IMR-90 (cell line): ENCODE data around the gene TSR3. TPM values are rescaled to one million over a fixed set of nuclear protein-coding genes. Genes with fewer than 3 reads are reported as not detected.

ENCODE experiments used
- ATAC-seq: fragments of 200-7000 bp; cut with Tn5 transposase; 2 replicates; pipeline ENCODE4 v1.9.1; 2020; ENCODE audit warnings: low read depth, mild to moderate bottlenecking, moderate library complexity
- BruUV-seq: library from RNA; stranded (reverse); fragments of 400-500 nt; replicated peaks from 2 replicates; lab custom pipeline; 2021; lab: Mats Ljungman, UMichigan
- CTCF ChIA-PET: fragments of 300-600 bp; formaldehyde crosslinking; extraction: SDS; loops from one replicate; lab custom pipeline; 2021; ENCODE audit warnings: antibody characterized with exemption; lab: Yijun Ruan, JAX
- POLR2A ChIA-PET: fragments of 300-600 bp; sonication (Branson Sonifier 250); formaldehyde crosslinking; loops from one replicate; lab custom pipeline; 2022; ENCODE audit warnings: antibody characterized with exemption; ENCODE audit not compliant: unreplicated experiment; lab: Charles Lee
- DNase-seq: peaks from one replicate; pipeline ENCODE4 v3.0.0; 2013
- H2AFZ ChIP-seq: replicated peaks from 2 replicates; pipeline ENCODE3; 2013; ENCODE audit warnings: low read length, mild to moderate bottlenecking; ENCODE audit not compliant: poor library complexity
- H2AK5ac ChIP-seq: 2 replicates; pipeline ENCODE4 v1.6.1; 2013; ENCODE audit warnings: low read depth, low read length, inconsistent platforms
- H2AK9ac ChIP-seq: replicated peaks from 2 replicates; pipeline ENCODE3; 2013; ENCODE audit warnings: mild to moderate bottlenecking, low read depth, low read length, moderate library complexity; ENCODE audit not compliant: poor library complexity
- H2BK120ac ChIP-seq: 2 replicates; pipeline ENCODE4 v1.6.1; 2013; ENCODE audit warnings: low read depth, low read length, inconsistent platforms
- H2BK15ac ChIP-seq: 3 replicates; pipeline ENCODE4 v1.6.1; 2013; ENCODE audit warnings: low read depth, low read length, inconsistent platforms
- H2BK20ac ChIP-seq: 2 replicates; pipeline ENCODE4 v1.6.1; 2013; ENCODE audit warnings: low read depth, mild to moderate bottlenecking, inconsistent platforms, low read length, moderate library complexity
- H2BK5ac ChIP-seq: 2 replicates; pipeline ENCODE4 v1.6.1; 2013; ENCODE audit warnings: mild to moderate bottlenecking, low read depth, low read length, inconsistent platforms; ENCODE audit not compliant: poor library complexity, severe bottlenecking
- H3K14ac ChIP-seq: replicated peaks from 2 replicates; pipeline ENCODE4 v1.6.1; 2013; ENCODE audit warnings: low read depth, low read length, inconsistent platforms
- H3K18ac ChIP-seq: 2 replicates; pipeline ENCODE4 v1.6.1; 2013; ENCODE audit warnings: low read depth, low read length, control low read depth
- H3K23ac ChIP-seq: 2 replicates; pipeline ENCODE4 v1.6.1; 2013; ENCODE audit warnings: low read depth, low read length, inconsistent platforms
- H3K27ac ChIP-seq: 2 replicates; pipeline ENCODE4 v1.5.1; 2013; ENCODE audit warnings: mild to moderate bottlenecking, control low read depth, low read length; ENCODE audit not compliant: insufficient read depth
- H3K27me3 ChIP-seq: 2 replicates; pipeline ENCODE4 v1.6.1; 2013; ENCODE audit warnings: low read length; ENCODE audit not compliant: control insufficient read depth, insufficient read depth
- H3K36me3 ChIP-seq: 2 replicates; pipeline ENCODE4 v1.6.1; 2013; ENCODE audit warnings: low read length, mixed read lengths; ENCODE audit not compliant: control insufficient read depth, insufficient read depth
- H3K4ac ChIP-seq: 2 replicates; pipeline ENCODE4 v1.6.1; 2013; ENCODE audit warnings: low read depth, low read length, inconsistent platforms
- H3K4me1 ChIP-seq: 2 replicates; pipeline ENCODE4 v1.6.1; 2013; ENCODE audit warnings: low read length, mixed read lengths; ENCODE audit not compliant: control insufficient read depth, insufficient read depth
- H3K4me2 ChIP-seq: 2 replicates; pipeline ENCODE4 v1.6.1; 2013; ENCODE audit warnings: low read depth, mild to moderate bottlenecking, control low read depth, low read length, moderate library complexity
- H3K4me3 ChIP-seq: 2 replicates; pipeline ENCODE4 v1.5.1; 2013; ENCODE audit warnings: low read depth, mild to moderate bottlenecking, control low read depth, low read length, moderate library complexity; ENCODE audit not compliant: insufficient read depth
- H3K56ac ChIP-seq: 2 replicates; pipeline ENCODE4 v1.6.1; 2013; ENCODE audit warnings: low read length, inconsistent platforms; ENCODE audit not compliant: insufficient read depth; ENCODE audit errors: extremely low read depth
- H3K79me1 ChIP-seq, 2 experiments: 2 replicates each; pipeline ENCODE4 v1.6.1; 2013; ENCODE audit warnings: low read length in 2 of 2, inconsistent platforms in 1 of 2, low read depth in 1 of 2
- H3K9ac ChIP-seq: 2 replicates; pipeline ENCODE4 v1.6.1; 2013; ENCODE audit warnings: low read depth, low read length, control low read depth
- H3K9me1 ChIP-seq: 2 replicates; pipeline ENCODE4 v1.6.1; 2013; ENCODE audit warnings: low read length, inconsistent platforms; ENCODE audit not compliant: insufficient read depth
- H3K9me3 ChIP-seq: 2 replicates; pipeline ENCODE4 v1.6.1; 2013; ENCODE audit warnings: low read length; ENCODE audit not compliant: control insufficient read depth, insufficient read depth
- H4K20me1 ChIP-seq: 2 replicates; pipeline ENCODE4 v1.6.1; 2013; ENCODE audit warnings: low read length, inconsistent platforms; ENCODE audit not compliant: insufficient read depth
- H4K5ac ChIP-seq: 2 replicates; pipeline ENCODE4 v1.6.1; 2013; ENCODE audit warnings: mild to moderate bottlenecking, low read depth, low read length, control low read depth
- H4K8ac ChIP-seq, 2 experiments: 2 replicates each; pipeline ENCODE4 v1.6.1; 2013; ENCODE audit warnings: low read depth in 2 of 2, low read length in 2 of 2, control low read depth in 1 of 2, inconsistent platforms in 1 of 2
- H4K91ac ChIP-seq: 2 replicates; pipeline ENCODE4 v1.6.1; 2013; ENCODE audit warnings: low read depth, low read length, inconsistent platforms; ENCODE audit not compliant: insufficient read depth
- BHLHE40 ChIP-seq: fragments of 150-350 bp; IDR thresholded peaks from 2 replicates; pipeline ENCODE4 v1.6.1; 2016; ENCODE audit warnings: mild to moderate bottlenecking, low read depth, low read length
- CEBPB ChIP-seq: IDR thresholded peaks from 2 replicates; pipeline ENCODE4 v1.6.1; 2012; ENCODE audit warnings: low read depth, low read length, improper control_type of control experiment
- CHD1 ChIP-seq: IDR thresholded peaks from 2 replicates; pipeline ENCODE4 v1.6.1; 2012; ENCODE audit warnings: low read depth, low read length, improper control_type of control experiment
- ELK1 ChIP-seq: fragments of 150-350 bp; IDR thresholded peaks from 2 replicates; pipeline ENCODE4 v1.6.1; 2016; ENCODE audit warnings: low read depth, mild to moderate bottlenecking, low read length, moderate library complexity, borderline replicate concordance
- FOS ChIP-seq: fragments of 150-350 bp; IDR thresholded peaks from 2 replicates; pipeline ENCODE4 v1.6.1; 2016; ENCODE audit warnings: low read depth, low read length
- MAFK ChIP-seq: IDR thresholded peaks from 2 replicates; pipeline ENCODE4 v1.6.1; 2012; ENCODE audit warnings: low read depth, low read length, improper control_type of control experiment
- MAZ ChIP-seq: IDR thresholded peaks from 2 replicates; pipeline ENCODE4 v1.6.1; 2012; ENCODE audit warnings: low read depth, mild to moderate bottlenecking, low read length, improper control_type of control experiment, moderate library complexity, borderline replicate concordance
- MXI1 ChIP-seq: IDR thresholded peaks from 2 replicates; pipeline ENCODE4 v1.6.1; 2012; ENCODE audit warnings: low read depth, mild to moderate bottlenecking, low read length, moderate library complexity, borderline replicate concordance
- NFE2L2 ChIP-seq: fragments of 150-350 bp; IDR thresholded peaks from 2 replicates; pipeline ENCODE4 v1.6.1; 2016; ENCODE audit warnings: low read depth, mild to moderate bottlenecking, low read length
- POLR2A ChIP-seq: IDR thresholded peaks from 2 replicates; pipeline ENCODE4 v1.6.1; 2012; ENCODE audit warnings: mild to moderate bottlenecking, low read depth, low read length
- RAD21 ChIP-seq: IDR thresholded peaks from 2 replicates; pipeline ENCODE4 v1.6.1; 2012; ENCODE audit warnings: low read length, improper control_type of control experiment
- RCOR1 ChIP-seq: IDR thresholded peaks from 2 replicates; pipeline ENCODE4 v1.6.1; 2012; ENCODE audit warnings: mild to moderate bottlenecking, low read length, improper control_type of control experiment; ENCODE audit not compliant: insufficient replicate concordance
- RFX5 ChIP-seq: IDR thresholded peaks from 2 replicates; pipeline ENCODE4 v1.8.0; 2012; ENCODE audit warnings: low read depth, mild to moderate bottlenecking, low read length, moderate library complexity
- SMC3 ChIP-seq: fragments of 150-350 bp; IDR thresholded peaks from 2 replicates; pipeline ENCODE4 v1.6.1; 2016; ENCODE audit warnings: low read depth, mild to moderate bottlenecking, antibody characterized with exemption, low read length, moderate library complexity
- USF2 ChIP-seq: fragments of 150-350 bp; IDR thresholded peaks from 2 replicates; pipeline ENCODE4 v1.6.1; 2017; ENCODE audit warnings: mild to moderate bottlenecking, antibody characterized with exemption, low read length, low read depth
- WGBS, 2 experiments: methylation state at CpG; one replicate each; pipeline versions ENCODE4 v1.1.5 to v1.1.7; 2013; ENCODE audit warnings: missing lambda C conversion rate in 2 of 2; ENCODE audit not compliant: insufficient read length in 1 of 2; ENCODE audit errors: extremely low coverage in 2 of 2; 5-methylcytosine and 5-hydroxymethylcytosine counted together
- dilution Hi-C: fragments of 300-500 bp; cut with HindIII; formaldehyde crosslinking; loops from one replicate; pipeline ENCODE4 v1.14.3; 2018; ENCODE audit warnings: low sequenced_read_pairs; ENCODE audit not compliant: unreplicated experiment
- in situ Hi-C: fragments of 300-500 bp; cut with MboI; formaldehyde crosslinking; loops from 3 replicates; pipeline ENCODE4 v1.14.3; 2019; ENCODE audit warnings: low sequenced_read_pairs, inconsistent platforms, mixed read lengths
- intact Hi-C: fragments of 100-400 bp; cut with micrococcal nuclease; formaldehyde crosslinking; loops from 2 replicates; pipeline ENCODE4 v1.10.0; 2022
- polyA plus RNA-seq, 3 experiments: library from polyadenylated mRNA; depleted of rRNA; stranded (reverse); fragments of >200 nt; gene quantifications; 2 replicates each; pipeline ENCODE4 v1.2.3, GENCODE V29; 2012; ENCODE audit warnings: low replicate concordance in 1 of 3
- total RNA-seq: library from RNA; depleted of rRNA; stranded (reverse); fragments of >200 nt; gene quantifications from 2 replicates; pipeline ENCODE4 v1.2.3, GENCODE V29; 2012
- TF ChIP-seq, protein P1 (sequence below): conservative IDR thresholded peaks from 2 replicates; pipeline ENCODE4 v1.5.1; 2012; ENCODE audit warnings: mild to moderate bottlenecking, low read depth, low read length, improper control_type of control experiment

Gene TSR3
- total and polyA plus RNA-seq, 2 of the 4 experiments (the other 2 are of a cell fraction), result 38.0 to 52.9 TPM

- Histone ChIP-seq H3K14ac (no peak overlapping the region), H3K4me1 (no peaks in the 10 kb centered on the region; the same call in 1 of the 2 replicates), H3K23ac (no peak overlapping the region), H2BK120ac (no peak overlapping the region), H2AFZ (no peak overlapping the region), H4K5ac (no peak overlapping the region), H3K9ac (no peak overlapping the region), H4K91ac (no peak overlapping the region), H3K27me3 (peaks cover 44% of the 10 kb centered on the region), H2AK5ac (no peak overlapping the region), H3K18ac (no peak overlapping the region), H2BK5ac (no peak overlapping the region), H3K56ac (no peak overlapping the region), H3K4ac (no peak overlapping the region), H3K79me1 (no peaks in the 10 kb centered on the region), H3K36me3 (no peaks in the 10 kb centered on the region), H2AK9ac (no peak overlapping the region), H2BK20ac (no peak overlapping the region), H4K8ac (no peak overlapping the region), H3K4me3 (no peak overlapping the region), H4K20me1 (no peaks in the 10 kb centered on the region; the same call in 1 of the 2 replicates), H3K27ac (no peak overlapping the region), H3K9me1 (no peaks in the 10 kb centered on the region), H2BK15ac (no peak overlapping the region), H3K9me3 (no peaks in the 10 kb centered on the region), H3K4me2 (no peak overlapping the region)
- ChIA-PET CTCF (no interaction called here), POLR2A (no interaction called here)
- no peak for TF ChIP-seq FOS
- TF ChIP-seq MAZ, result no peak
- TF ChIP-seq ELK1, result no peak
- TF ChIP-seq SMC3, result no peak
- no peak for TF ChIP-seq RAD21
- no peak for TF ChIP-seq CEBPB
- TF ChIP-seq BHLHE40, result no peak
- TF ChIP-seq NFE2L2, result no peak
- no peak for TF ChIP-seq CHD1
- TF ChIP-seq, protein P1, sequence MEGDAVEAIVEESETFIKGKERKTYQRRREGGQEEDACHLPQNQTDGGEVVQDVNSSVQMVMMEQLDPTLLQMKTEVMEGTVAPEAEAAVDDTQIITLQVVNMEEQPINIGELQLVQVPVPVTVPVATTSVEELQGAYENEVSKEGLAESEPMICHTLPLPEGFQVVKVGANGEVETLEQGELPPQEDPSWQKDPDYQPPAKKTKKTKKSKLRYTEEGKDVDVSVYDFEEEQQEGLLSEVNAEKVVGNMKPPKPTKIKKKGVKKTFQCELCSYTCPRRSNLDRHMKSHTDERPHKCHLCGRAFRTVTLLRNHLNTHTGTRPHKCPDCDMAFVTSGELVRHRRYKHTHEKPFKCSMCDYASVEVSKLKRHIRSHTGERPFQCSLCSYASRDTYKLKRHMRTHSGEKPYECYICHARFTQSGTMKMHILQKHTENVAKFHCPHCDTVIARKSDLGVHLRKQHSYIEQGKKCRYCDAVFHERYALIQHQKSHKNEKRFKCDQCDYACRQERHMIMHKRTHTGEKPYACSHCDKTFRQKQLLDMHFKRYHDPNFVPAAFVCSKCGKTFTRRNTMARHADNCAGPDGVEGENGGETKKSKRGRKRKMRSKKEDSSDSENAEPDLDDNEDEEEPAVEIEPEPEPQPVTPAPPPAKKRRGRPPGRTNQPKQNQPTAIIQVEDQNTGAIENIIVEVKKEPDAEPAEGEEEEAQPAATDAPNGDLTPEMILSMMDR, result no peak
- no peak for TF ChIP-seq POLR2A
- TF ChIP-seq USF2, result no peak
- no peak for TF ChIP-seq RCOR1
- TF ChIP-seq MAFK, result no peak
- TF ChIP-seq RFX5, result no peak
- no peak for TF ChIP-seq MXI1
- intact Hi-C loops, result no loop called here
- dilution Hi-C loops, result no loop called here
- ATAC-seq (no peak), DNase-seq (no peak)
- in situ Hi-C loops, result no loop called here
- BruUV-seq, result no TSS peak
- WGBS, 2 experiments, result no CpG with 5 or more reads among the region's 9 CpGs
Observed at GRCh38 chr16:1337486-1337885, 14.2 kb downstream of the TSR3 start.
